ENCODE data around the gene PHF5A.
"Not testable (repeated sequence)": the region's sequence is repeated elsewhere in the genome, so short reads cannot be mapped to it uniquely, and the experiment has no call there.

Gene PHF5A

GRCh38 chr22:41446639-41447434 lies 21.7 kb downstream of the PHF5A start, which contains the start of gene TOB2:
Gene TOB2 (minus strand): TSS chr22:41446801. CDS start chr22:41437345, 9,456 bp downstream.
- peak; percentile 96 for DNase-seq

- no peak for DNase-seq
These were observed 22.4 kb downstream of the PHF5A start for GRCh38 chr22:41446057-41446501.

- DNase-seq: peak; percentile 44
These were observed 23.1 kb downstream of the PHF5A start for GRCh38 chr22:41445129-41446056.

- peak; percentile 99 for DNase-seq
These were observed 23.9 kb downstream of the PHF5A start for GRCh38 chr22:41444360-41445128.

- no peak for DNase-seq
These were observed 26.2 kb downstream of the PHF5A start for GRCh38 chr22:41442240-41442792.

- not testable (repeated sequence) for DNase-seq
These were observed 28.0 kb downstream of the PHF5A start for GRCh38 chr22:41440511-41440910.

GRCh38 chr22:41437198-41437597 lies 31.3 kb downstream of the PHF5A start:
- DNase-seq: no peak

GRCh38 chr22:41436322-41437113 lies 32.0 kb downstream of the PHF5A start:
- no peak for DNase-seq

GRCh38 chr22:41435560-41435959 lies 32.9 kb downstream of the PHF5A start:
- no peak for DNase-seq

- DNase-seq: not testable (repeated sequence)
These were observed 34.0 kb downstream of the PHF5A start for GRCh38 chr22:41434361-41435003.

GRCh38 chr22:41433480-41433879 lies 35.0 kb downstream of the PHF5A start:
- not testable (repeated sequence) for DNase-seq

GRCh38 chr22:41431656-41432055 lies 36.8 kb downstream of the PHF5A start:
- DNase-seq: no peak

GRCh38 chr22:41429951-41430332 lies 38.5 kb downstream of the PHF5A start:
- no peak for DNase-seq

GRCh38 chr22:41429232-41429950 lies 39.1 kb downstream of the PHF5A start:
- no peak for DNase-seq

GRCh38 chr22:41425660-41426365 lies 42.7 kb downstream of the PHF5A start:
- no peak for DNase-seq

GRCh38 chr22:41418717-41419116 lies 49.8 kb downstream of the PHF5A start:
- DNase-seq: no peak

- DNase-seq: peak; percentile 71
These were observed 50.7 kb downstream of the PHF5A start for GRCh38 chr22:41417622-41418390.

GRCh38 chr22:41415554-41415953 lies 52.9 kb downstream of the PHF5A start:
- DNase-seq: no peak

All from right hindlimb (tissue), 1 donor.